B cell (primary cell): ENCODE data around the gene RGS6.

Experiments used
- CTCF ChIP-seq: fragments of 200-600 bp; IDR thresholded peaks from one replicate; pipeline ENCODE4 v1.8.0; 2022; ENCODE audit warnings: antibody characterized with exemption, mild to moderate bottlenecking
- EZH2 ChIP-seq: IDR thresholded peaks from 2 replicates; pipeline ENCODE4 v1.6.1; 2012; ENCODE audit warnings: borderline replicate concordance, low read depth, mild to moderate bottlenecking, moderate library complexity, low read length; ENCODE audit not compliant: insufficient read depth, poor library complexity, severe bottlenecking

GRCh38 chr14:72462056-72462455, 529.8 kb downstream of the RGS6 start:
- no peak for TF ChIP-seq CTCF
- TF ChIP-seq EZH2: no peak
